HL-60 (cell line): ENCODE data around the gene CEBPZOS.

Experiments
- DNase-seq, 2 experiments: peaks; one replicate each; pipeline ENCODE4 v3.0.0-alpha.2; 2010 to 2020; ENCODE audit warnings: low read depth in 1 of 2, low spot score in 1 of 2
- H3K27ac ChIP-seq: fragments of 250-450 bp; sonication (Bioruptor Pico); replicated peaks from 2 replicates; pipeline ENCODE4 v1.5.1; 2020; ENCODE audit warnings: mild to moderate bottlenecking, moderate library complexity
- H3K27me3 ChIP-seq: fragments of 250-450 bp; sonication (Bioruptor Pico); 2 replicates; pipeline ENCODE4 v1.5.1; 2021; ENCODE audit warnings: mild to moderate bottlenecking, moderate library complexity; ENCODE audit not compliant: insufficient read depth, poor library complexity, severe bottlenecking
- H3K4me3 ChIP-seq: replicated peaks from 2 replicates; pipeline ENCODE4 v1.5.1; 2011; ENCODE audit warnings: mild to moderate bottlenecking, control low read depth, low read length; ENCODE audit not compliant: insufficient read depth
- GABPA ChIP-seq: IDR thresholded peaks from 2 replicates; pipeline ENCODE4 v1.6.1; 2012; ENCODE audit warnings: low read depth
- POLR2AphosphoS5 ChIP-seq: IDR thresholded peaks from 2 replicates; pipeline ENCODE4 v1.6.1; 2012; ENCODE audit warnings: low read depth
- SPI1 ChIP-seq: IDR thresholded peaks from 2 replicates; pipeline ENCODE4 v1.6.1; 2012; ENCODE audit warnings: low read depth, mild to moderate bottlenecking, borderline replicate concordance
- long read RNA-seq: library from polyadenylated mRNA; unstranded; transcript quantifications from one replicate; pipeline ENCODE4 v2.0.0, GENCODE V29; 2020
- TF ChIP-seq, protein P1 (sequence below): IDR thresholded peaks from 2 replicates; pipeline ENCODE4 v1.6.1; 2012; ENCODE audit warnings: low read depth; ENCODE audit not compliant: insufficient replicate concordance
- TF ChIP-seq, protein P2 (sequence below): IDR thresholded peaks from one replicate; pipeline ENCODE4 v1.5.1; 2011; ENCODE audit warnings: low read length, control low read depth, inconsistent platforms; ENCODE audit not compliant: insufficient read depth

The CEBPZOS gene
- long read RNA-seq, transcript CEBPZOS-204 (5 exons, 3,158 nt), result major isoform, 57 of 93 reads
- long read RNA-seq, partial matches to known transcripts, result 12 of 93 reads
- long read RNA-seq, other reads (novel, unspliced or antisense), result 21 of 93 reads

DNA sequence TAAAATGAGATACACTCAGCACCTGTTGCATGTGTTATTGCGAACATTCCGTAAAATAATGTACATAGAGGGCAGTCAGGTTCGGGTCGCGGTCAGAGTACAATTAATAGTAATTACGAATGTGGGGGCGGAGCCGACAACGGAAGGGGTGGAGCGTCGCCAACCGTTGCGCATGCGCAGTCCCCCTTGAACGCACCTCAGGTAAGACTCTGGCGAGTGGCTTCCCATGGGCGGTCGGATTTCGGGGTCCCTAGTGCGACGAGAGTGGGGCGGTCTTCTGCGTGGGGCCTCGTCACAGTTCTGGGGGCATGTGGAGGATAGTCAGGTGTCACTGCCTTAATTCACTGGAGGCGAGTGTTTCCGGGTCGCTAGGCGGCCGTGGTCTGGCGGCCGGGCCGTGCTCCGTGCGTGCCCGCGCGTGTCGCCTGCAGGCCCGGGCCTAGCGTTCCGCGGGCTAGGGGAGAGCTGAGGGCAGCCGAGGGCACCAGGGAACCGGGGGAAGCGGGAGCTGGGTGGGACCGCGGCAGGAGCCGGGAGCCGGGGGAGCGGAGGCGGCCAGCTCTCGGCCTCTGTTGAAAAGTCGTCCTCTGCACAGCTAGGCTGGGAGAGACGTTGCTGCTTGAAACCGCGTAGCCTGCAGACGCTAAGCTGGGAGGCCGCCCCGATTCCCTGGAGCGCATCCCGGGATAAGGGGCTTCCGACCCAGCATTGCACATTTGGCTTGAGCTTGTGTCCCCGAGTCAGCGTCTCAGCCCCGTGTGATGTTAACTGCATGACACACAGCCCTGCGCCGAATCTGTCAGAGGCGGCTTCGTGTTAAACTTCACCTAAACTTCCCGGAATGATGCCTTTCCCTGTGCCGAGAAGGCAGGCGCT lies at the start of gene CEBPZOS:
Gene CEBPZOS, plus strand, starts transcription at position 177 of the 876 bp plus-strand sequence. CDS start 3,209 bp downstream, outside the sequence.
- peak; percentile 68; the same call in 1 of the 2 replicates for TF ChIP-seq GABPA
- no peak for TF ChIP-seq SPI1
- TF ChIP-seq POLR2AphosphoS5, result peak; percentile 84
- Histone ChIP-seq H3K27me3 (no peaks in the 10 kb centered on the region), H3K27ac (peak within 1 kb of the TSS; percentile 93), H3K4me3 (peak within 1 kb of the TSS; percentile 65)
- DNase-seq, result peak; percentile 73 to 82

DNA sequence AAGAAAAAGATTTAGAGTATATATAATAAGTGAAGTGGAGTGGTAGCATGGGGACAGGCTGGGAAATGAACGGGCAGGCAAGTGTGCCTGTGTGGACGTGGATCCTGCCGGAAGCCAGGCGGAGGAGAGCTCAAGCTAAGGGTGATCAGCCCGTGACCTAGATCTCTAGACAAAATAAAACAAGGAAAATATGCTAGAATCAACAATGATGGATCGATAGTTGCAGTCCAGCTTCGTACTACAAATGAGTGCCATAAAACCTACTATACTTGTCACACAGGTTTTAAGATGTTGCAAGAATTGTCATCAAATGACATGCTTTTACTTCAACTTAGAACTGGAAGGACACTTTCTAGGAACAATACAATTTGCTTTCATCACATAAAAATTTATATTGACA lies 48.0 kb upstream of the CEBPZOS start:
- Histone ChIP-seq H3K27me3 (no peaks in the 10 kb centered on the region), H3K4me3 (no peak overlapping the region), H3K27ac (no peak overlapping the region)
- TF ChIP-seq GABPA (no peak), POLR2AphosphoS5 (no peak), SPI1 (no peak)
- TF ChIP-seq, protein P1, sequence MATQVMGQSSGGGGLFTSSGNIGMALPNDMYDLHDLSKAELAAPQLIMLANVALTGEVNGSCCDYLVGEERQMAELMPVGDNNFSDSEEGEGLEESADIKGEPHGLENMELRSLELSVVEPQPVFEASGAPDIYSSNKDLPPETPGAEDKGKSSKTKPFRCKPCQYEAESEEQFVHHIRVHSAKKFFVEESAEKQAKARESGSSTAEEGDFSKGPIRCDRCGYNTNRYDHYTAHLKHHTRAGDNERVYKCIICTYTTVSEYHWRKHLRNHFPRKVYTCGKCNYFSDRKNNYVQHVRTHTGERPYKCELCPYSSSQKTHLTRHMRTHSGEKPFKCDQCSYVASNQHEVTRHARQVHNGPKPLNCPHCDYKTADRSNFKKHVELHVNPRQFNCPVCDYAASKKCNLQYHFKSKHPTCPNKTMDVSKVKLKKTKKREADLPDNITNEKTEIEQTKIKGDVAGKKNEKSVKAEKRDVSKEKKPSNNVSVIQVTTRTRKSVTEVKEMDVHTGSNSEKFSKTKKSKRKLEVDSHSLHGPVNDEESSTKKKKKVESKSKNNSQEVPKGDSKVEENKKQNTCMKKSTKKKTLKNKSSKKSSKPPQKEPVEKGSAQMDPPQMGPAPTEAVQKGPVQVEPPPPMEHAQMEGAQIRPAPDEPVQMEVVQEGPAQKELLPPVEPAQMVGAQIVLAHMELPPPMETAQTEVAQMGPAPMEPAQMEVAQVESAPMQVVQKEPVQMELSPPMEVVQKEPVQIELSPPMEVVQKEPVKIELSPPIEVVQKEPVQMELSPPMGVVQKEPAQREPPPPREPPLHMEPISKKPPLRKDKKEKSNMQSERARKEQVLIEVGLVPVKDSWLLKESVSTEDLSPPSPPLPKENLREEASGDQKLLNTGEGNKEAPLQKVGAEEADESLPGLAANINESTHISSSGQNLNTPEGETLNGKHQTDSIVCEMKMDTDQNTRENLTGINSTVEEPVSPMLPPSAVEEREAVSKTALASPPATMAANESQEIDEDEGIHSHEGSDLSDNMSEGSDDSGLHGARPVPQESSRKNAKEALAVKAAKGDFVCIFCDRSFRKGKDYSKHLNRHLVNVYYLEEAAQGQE, result no peak
- TF ChIP-seq, protein P2, sequence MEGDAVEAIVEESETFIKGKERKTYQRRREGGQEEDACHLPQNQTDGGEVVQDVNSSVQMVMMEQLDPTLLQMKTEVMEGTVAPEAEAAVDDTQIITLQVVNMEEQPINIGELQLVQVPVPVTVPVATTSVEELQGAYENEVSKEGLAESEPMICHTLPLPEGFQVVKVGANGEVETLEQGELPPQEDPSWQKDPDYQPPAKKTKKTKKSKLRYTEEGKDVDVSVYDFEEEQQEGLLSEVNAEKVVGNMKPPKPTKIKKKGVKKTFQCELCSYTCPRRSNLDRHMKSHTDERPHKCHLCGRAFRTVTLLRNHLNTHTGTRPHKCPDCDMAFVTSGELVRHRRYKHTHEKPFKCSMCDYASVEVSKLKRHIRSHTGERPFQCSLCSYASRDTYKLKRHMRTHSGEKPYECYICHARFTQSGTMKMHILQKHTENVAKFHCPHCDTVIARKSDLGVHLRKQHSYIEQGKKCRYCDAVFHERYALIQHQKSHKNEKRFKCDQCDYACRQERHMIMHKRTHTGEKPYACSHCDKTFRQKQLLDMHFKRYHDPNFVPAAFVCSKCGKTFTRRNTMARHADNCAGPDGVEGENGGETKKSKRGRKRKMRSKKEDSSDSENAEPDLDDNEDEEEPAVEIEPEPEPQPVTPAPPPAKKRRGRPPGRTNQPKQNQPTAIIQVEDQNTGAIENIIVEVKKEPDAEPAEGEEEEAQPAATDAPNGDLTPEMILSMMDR, result no peak
- no peak for DNase-seq

DNA sequence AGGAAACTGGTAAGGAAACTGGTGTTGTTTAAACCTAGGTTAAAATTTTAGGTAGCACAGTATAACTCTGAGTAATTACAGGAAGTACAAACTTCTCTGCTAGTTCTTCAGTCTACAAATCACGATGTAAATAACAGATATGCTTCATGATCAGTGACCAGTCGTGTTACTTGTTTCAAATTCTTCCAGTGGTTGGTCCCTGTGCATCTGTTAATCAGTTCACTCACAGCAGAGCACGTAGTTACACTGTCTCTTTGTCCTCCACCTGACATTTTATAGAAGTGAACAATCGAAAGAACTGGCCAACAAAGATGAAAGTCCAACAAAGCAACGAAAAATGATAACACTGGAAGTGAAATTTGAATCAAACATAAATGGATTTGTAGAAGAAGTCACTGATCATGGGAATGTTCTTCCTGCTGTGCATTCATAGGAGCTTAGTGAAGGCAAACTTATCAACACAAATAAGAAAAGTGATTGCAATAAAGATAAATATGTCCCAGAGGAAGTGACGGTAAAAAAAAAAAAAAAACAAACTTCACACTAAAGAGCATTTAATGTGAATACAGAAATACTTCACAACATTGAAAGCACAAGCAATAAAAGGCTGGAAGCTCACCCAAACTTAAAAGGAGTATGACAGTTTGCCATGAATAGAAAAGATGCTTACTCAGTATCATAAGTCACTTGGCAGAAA lies 46.5 kb upstream of the CEBPZOS start:
- Histone ChIP-seq H3K4me3 (no peak overlapping the region), H3K27ac (no peak overlapping the region), H3K27me3 (no peaks in the 10 kb centered on the region)
- TF ChIP-seq, protein P2, result no peak
- TF ChIP-seq SPI1, result no peak
- TF ChIP-seq POLR2AphosphoS5, result no peak
- TF ChIP-seq, protein P1, result no peak
- no peak for TF ChIP-seq GABPA
- DNase-seq, result no peak

DNA sequence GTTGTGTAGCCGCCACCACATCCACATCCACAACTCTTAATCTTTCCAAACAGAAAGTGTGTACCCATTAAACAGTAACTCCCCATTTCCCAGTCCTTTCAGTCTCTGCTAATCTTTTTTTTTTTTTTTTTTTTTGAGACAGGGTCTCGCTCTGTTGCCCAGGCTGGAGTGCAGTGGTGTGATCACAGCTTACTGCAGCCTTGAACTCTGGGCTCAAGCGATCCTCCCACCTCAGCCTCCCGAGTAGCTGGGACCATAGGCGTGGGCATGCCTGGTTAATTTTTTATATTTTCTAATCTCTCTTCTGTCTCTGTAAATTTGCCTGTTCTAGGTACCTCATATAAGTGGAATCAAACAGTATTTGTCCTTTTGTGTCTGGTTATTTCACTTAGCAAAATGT lies 43.1 kb upstream of the CEBPZOS start:
- Histone ChIP-seq H3K27me3 (no peaks in the 10 kb centered on the region), H3K27ac (no peak overlapping the region), H3K4me3 (no peak overlapping the region)
- TF ChIP-seq, protein P1, result no peak
- TF ChIP-seq GABPA (no peak), POLR2AphosphoS5 (no peak), SPI1 (no peak)
- TF ChIP-seq, protein P2, result no peak
- DNase-seq, result no peak
